OCI-LY7 (cell line): Measurements from ENCODE around the gene TMEM185B.

ENCODE experiments used
- EZH2phosphoT487 ChIP-seq: fragments of 200-600 bp; sonication (generic); IDR thresholded peaks from 2 replicates; pipeline ENCODE4 v1.6.1; 2018; ENCODE audit warnings: low read depth, borderline replicate concordance, mild to moderate bottlenecking, mixed run types, antibody characterized with exemption, low read length, moderate library complexity, mixed read lengths
- TF ChIP-seq, protein P1 (sequence below): fragments of 200-600 bp; sonication (generic); conservative IDR thresholded peaks from 2 replicates; pipeline ENCODE4 v1.5.1; 2014; ENCODE audit warnings: mild to moderate bottlenecking, antibody characterized with exemption, low read length, moderate library complexity, mixed read lengths

DNA sequence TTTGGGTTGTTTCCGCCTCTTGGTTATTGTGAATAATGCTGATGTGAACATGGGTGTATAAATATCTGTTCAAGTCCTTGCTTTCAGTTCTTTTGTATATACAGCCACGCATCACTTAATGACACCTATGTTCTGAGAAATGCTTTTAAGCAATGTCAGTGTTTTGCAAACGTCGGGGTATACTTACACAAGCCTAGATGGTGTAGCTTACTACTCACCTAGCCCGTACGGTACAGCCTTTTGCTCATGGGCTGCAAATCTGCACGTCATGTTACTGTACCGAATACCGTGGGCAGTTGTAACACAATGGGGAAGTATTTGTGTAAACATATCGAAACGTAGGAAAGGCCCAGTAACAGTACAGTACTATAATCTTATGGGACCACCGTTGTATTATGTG is 41.8 kb upstream of the TMEM185B start:
- TF ChIP-seq EZH2phosphoT487 = no peak
- TF ChIP-seq, protein P1, sequence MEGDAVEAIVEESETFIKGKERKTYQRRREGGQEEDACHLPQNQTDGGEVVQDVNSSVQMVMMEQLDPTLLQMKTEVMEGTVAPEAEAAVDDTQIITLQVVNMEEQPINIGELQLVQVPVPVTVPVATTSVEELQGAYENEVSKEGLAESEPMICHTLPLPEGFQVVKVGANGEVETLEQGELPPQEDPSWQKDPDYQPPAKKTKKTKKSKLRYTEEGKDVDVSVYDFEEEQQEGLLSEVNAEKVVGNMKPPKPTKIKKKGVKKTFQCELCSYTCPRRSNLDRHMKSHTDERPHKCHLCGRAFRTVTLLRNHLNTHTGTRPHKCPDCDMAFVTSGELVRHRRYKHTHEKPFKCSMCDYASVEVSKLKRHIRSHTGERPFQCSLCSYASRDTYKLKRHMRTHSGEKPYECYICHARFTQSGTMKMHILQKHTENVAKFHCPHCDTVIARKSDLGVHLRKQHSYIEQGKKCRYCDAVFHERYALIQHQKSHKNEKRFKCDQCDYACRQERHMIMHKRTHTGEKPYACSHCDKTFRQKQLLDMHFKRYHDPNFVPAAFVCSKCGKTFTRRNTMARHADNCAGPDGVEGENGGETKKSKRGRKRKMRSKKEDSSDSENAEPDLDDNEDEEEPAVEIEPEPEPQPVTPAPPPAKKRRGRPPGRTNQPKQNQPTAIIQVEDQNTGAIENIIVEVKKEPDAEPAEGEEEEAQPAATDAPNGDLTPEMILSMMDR = no peak
